H54 (cell line): ENCODE measurements around the gene ARHGAP35.
A peak's percentile ranks its signal among the peaks of the same experiment; 100 is the strongest.
"Not testable (repeated sequence)": the region's sequence is repeated elsewhere in the genome, so short reads cannot be mapped to it uniquely, and the experiment has no call there.

Experiments used
- DNase-seq: peaks from one replicate; pipeline ENCODE4 v3.0.0; 2011; ENCODE audit warnings: low spot score, mixed read lengths; ENCODE audit not compliant: insufficient read length
- FAIRE-seq: peaks from 3 replicates; lab custom pipeline; 2011; peaks lifted over from hg19 to GRCh38; lab: Jason Lieb, UNC
- POLR2A ChIP-seq: IDR thresholded peaks from 2 replicates; pipeline ENCODE4 v1.6.1; 2011; ENCODE audit warnings: low read depth, mild to moderate bottlenecking, low read length

ARHGAP35 gene

DNA sequence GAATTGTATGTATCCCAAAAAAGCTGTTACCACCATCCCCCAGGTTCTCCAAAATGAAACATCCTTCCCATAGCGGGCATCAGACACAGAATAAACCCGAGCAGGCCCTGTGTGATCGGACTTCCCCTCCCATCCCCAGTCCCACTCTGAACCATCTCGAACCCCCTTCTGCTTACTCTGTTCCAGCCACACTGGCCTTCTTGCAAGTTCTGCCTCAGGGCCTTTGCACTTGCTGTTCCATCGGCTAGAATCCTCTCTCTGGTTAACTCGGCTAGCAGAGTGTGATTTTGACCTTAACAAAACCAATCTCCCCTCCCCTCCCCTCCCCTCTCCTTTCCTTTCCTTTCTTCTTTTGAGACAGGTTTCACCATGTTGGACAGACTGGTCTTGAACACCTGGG is 25.8 kb upstream of the ARHGAP35 start:
- FAIRE-seq (no peak), DNase-seq (no peak)
- no peak for TF ChIP-seq POLR2A

DNA sequence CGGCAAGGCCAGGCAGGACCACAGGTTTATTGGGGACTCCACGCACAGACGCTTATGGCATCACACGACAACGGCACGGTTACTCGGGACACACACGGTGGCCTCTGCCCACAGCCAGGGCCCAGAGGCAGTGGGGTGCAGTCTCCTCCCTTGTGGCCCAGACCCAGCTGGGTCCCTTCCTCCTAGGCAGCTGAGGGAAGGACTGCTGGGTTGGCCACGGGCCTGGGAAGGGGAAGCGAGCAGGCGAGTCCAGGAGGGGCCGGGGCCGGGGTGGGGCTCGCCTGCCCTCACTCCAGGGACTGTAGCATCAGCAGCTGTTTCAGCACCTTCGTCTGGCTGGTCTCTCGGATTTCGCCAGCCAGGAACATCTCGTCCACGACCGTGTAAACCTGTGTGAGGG is 22.6 kb upstream of the ARHGAP35 start:
- FAIRE-seq (no peak), DNase-seq (no peak)
- TF ChIP-seq POLR2A = no peak

GRCh38 chr19:46839752-46840497 is 20.9 kb upstream of the ARHGAP35 start:
- no peak for TF ChIP-seq POLR2A
- DNase-seq (no peak), FAIRE-seq (no peak)

DNA sequence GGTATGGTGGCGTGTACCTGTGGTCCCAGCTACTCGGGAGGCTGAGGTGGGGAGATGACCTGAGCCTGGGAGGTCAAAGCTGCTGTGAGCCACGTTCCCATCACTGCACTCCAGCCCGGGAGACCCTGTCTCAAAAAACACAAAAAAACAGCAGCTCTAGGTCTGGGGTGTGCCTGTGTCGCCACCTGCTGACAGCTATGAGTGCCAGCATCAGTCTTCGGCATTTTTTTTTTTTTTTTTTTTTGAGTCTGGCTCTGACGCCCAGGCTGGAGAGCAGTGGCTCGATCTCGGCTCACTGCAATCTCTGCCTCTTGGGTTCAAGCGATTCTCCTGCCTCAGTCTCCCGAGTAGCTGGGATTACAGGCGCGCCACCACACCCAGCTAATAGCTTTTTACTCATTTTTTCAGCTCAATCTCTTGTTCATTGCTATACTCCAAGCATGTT is 20.3 kb upstream of the ARHGAP35 start:
- no peak for TF ChIP-seq POLR2A
- no peak for FAIRE-seq
- no peak for DNase-seq

GRCh38 chr19:46841458-46842083 is 19.2 kb upstream of the ARHGAP35 start:
- DNase-seq (no peak), FAIRE-seq (no peak)
- TF ChIP-seq POLR2A = no peak

DNA sequence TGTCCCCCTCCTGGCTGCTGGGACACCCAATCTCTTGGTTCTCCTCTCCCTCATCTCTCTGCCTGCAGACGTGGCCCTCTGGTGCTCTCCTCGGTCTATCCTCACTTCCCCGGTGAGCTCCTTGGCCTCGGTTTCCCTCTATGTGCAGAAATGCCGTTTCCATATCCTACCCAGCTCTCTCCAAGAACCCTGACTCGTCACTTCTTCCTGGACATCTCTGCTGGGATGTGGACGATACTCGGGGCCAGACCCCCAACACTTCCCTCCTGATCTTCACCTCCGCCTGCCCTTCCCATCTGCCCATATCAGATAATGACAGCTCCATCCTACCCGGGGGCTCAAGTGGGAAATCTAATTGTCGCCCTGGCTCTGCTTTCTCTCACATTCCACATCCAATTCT is 18.0 kb upstream of the ARHGAP35 start:
- FAIRE-seq (no peak), DNase-seq (no peak)
- no peak for TF ChIP-seq POLR2A

- no peak for FAIRE-seq
- DNase-seq = no peak
- no peak for TF ChIP-seq POLR2A
These were observed 16.7 kb upstream of the ARHGAP35 start for GRCh38 chr19:46844067-46844489.

- no peak for TF ChIP-seq POLR2A
- DNase-seq = no peak
- FAIRE-seq = no peak
These were observed 14.8 kb upstream of the ARHGAP35 start for GRCh38 chr19:46845959-46846459.

GRCh38 chr19:46847528-46847927 is 13.3 kb upstream of the ARHGAP35 start:
- DNase-seq = no peak
- no peak for TF ChIP-seq POLR2A
- no peak for FAIRE-seq

GRCh38 chr19:46848389-46848788 is 12.4 kb upstream of the ARHGAP35 start:
- no peak for FAIRE-seq
- no peak for DNase-seq
- TF ChIP-seq POLR2A = no peak

DNA sequence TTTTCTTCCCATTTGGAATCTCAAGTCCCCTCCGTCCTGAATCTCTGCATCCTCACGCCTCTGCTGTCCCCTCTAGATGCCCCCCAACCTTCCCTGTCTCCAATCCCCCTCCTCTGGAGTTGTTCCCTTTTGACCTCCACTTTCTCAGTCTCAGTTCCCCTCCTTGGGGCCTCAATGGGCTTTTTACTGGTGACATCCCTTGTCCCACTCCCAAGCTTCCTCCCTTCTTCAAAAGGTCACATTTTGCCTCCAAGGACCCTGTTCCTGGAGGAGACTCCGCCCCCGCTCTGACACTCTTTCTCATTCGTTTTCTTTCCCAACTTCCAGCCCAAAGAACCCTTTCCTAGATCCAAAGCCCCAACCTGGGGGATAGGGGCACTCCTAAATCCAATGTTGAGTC is 11.2 kb upstream of the ARHGAP35 start:
- FAIRE-seq = no peak
- TF ChIP-seq POLR2A = no peak
- no peak for DNase-seq

GRCh38 chr19:46850228-46851203 is 10.3 kb upstream of the ARHGAP35 start, which contains the start of gene AP2S1:
Gene AP2S1, minus strand, starts transcription at chr19:46850846. Its CDS starts 80 bp downstream, at chr19:46850766.
- FAIRE-seq = peak; percentile 93
- TF ChIP-seq POLR2A = peak; percentile 46; the same call in 1 of the 2 replicates

GRCh38 chr19:46852830-46853229 is 8.0 kb upstream of the ARHGAP35 start:
- DNase-seq (no peak), FAIRE-seq (no peak)
- no peak for TF ChIP-seq POLR2A

More at GRCh38 chr19:46850228-46851203, 10.3 kb upstream of the ARHGAP35 start, which contains the start of gene AP2S1:
- peak; percentile 59 for DNase-seq

DNA sequence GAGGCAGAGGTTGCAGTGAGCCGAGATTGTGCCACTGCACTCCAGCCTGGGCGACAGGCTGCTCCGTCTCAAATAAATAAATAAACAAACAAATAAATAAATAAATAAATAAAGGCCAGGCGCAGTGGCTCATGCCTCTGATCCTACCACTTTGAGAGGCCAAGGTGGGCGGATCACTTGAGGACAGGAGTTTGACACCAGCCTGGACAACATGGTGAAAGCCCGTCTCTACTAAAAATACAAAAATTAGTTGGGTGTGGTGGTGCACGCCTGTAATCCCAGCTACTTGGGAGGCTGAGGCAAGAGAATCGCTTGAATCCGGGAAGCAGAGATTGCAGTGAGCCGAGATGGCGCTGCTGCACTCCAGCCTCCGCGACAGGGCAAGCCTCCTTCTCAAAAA is 6.1 kb upstream of the ARHGAP35 start:
- FAIRE-seq, DNase-seq: not testable (repeated sequence)
